Astrocyte (in vitro differentiated cells and primary cell): ENCODE measurements around the gene SAMSN1.

ENCODE experiments used
- EZH2 ChIP-seq: IDR thresholded peaks from 2 replicates; pipeline ENCODE4 v1.6.1; 2012; ENCODE audit warnings: mild to moderate bottlenecking, low read length, inconsistent platforms; ENCODE audit not compliant: insufficient read depth
- TF ChIP-seq, protein P1 (sequence below): IDR thresholded peaks from 2 replicates; pipeline ENCODE4 v1.5.1; 2011; ENCODE audit warnings: low read depth, mild to moderate bottlenecking, inconsistent platforms, low read length, moderate library complexity; ENCODE audit not compliant: insufficient read depth

DNA sequence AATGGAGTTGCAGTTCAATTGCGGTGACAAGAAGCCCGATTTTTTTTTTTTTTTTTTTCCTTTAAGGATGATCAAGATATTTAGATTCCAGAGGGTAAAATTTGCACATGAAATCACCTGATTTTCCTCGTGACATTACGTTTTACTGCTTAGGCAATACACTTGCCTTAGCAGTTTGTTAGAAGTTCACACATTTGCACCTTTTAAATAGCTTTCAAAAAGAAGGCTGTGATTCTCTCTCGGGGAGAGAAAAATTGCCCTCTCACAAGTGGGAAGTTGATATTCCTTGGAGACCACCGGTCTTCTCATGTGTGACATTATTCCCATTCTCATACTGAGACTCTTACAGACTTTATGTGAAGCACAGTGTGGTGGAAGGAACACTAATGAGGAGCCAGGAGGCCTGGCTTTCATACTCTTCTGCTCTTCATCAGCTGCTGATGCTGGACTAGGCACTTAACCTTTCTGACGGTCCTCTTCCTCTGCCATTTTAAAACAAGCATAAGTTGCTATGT, 93.3 kb downstream of the SAMSN1 start:
- TF ChIP-seq, protein P1, sequence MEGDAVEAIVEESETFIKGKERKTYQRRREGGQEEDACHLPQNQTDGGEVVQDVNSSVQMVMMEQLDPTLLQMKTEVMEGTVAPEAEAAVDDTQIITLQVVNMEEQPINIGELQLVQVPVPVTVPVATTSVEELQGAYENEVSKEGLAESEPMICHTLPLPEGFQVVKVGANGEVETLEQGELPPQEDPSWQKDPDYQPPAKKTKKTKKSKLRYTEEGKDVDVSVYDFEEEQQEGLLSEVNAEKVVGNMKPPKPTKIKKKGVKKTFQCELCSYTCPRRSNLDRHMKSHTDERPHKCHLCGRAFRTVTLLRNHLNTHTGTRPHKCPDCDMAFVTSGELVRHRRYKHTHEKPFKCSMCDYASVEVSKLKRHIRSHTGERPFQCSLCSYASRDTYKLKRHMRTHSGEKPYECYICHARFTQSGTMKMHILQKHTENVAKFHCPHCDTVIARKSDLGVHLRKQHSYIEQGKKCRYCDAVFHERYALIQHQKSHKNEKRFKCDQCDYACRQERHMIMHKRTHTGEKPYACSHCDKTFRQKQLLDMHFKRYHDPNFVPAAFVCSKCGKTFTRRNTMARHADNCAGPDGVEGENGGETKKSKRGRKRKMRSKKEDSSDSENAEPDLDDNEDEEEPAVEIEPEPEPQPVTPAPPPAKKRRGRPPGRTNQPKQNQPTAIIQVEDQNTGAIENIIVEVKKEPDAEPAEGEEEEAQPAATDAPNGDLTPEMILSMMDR, result no peak
- TF ChIP-seq EZH2, result no peak
